Measurements from ENCODE around the gene LHX8.

- TF ChIP-seq MAFK (IDR thresholded peaks at IDR 0.05; ENCODE audit: partially characterized antibody) (no peak), FOSL2 (IDR thresholded peaks at IDR 0.05) (no peak), FOSL2 (CRISPR knock-in tag; IDR thresholded peaks at IDR 0.05) (no peak), CTCF (IDR thresholded peaks at IDR 0.05) (no peak), EP300 (IDR thresholded peaks at IDR 0.05) (no peak), PHF8 (IDR thresholded peaks at IDR 0.05; ENCODE audit: borderline replicate concordance, low read depth) (no peak), CHD2 (IDR thresholded peaks at IDR 0.05; ENCODE audit: low read length, partially characterized antibody) (no peak), HEYL (CRISPR knock-in tag; IDR thresholded peaks at IDR 0.05) (no peak), JUNB (IDR thresholded peaks at IDR 0.05) (no peak), GATA3 (IDR thresholded peaks at IDR 0.05; ENCODE audit: borderline replicate concordance) (no peak), KDM5A (IDR thresholded peaks at IDR 0.05) (no peak), NPAS2 (CRISPR knock-in tag; IDR thresholded peaks at IDR 0.05; ENCODE audit: borderline replicate concordance) (no peak), RAD21 (conservative IDR thresholded peaks at IDR 0.05 in 1 of 2, IDR thresholded peaks at IDR 0.05 in 1 of 2) (no peak)
Observed at GRCh38 chr1:75174031-75174760, 40.0 kb downstream of the LHX8 start.

All from A549 (cell line).